H1 (cell line): ENCODE data around the gene DUOXA1. TPM values are rescaled to one million over a fixed set of nuclear protein-coding genes. Genes with fewer than 3 reads are reported as not detected.

Source experiments
- CTCF ChIA-PET: fragments of 300-600 bp; sonication (Branson Sonifier 250); formaldehyde crosslinking; loops from one replicate; lab custom pipeline; 2021; ENCODE audit not compliant: partially characterized antibody; lab: Charles Lee
- POLR2A ChIA-PET: fragments of 300-600 bp; sonication (Branson Sonifier 250); formaldehyde crosslinking; loops from one replicate; lab custom pipeline; 2021; ENCODE audit warnings: inconsistent platforms; ENCODE audit not compliant: partially characterized antibody; lab: Charles Lee
- DNase-seq, 2 experiments: peaks; one replicate each; pipeline versions ENCODE4 v3.0.0 to v3.0.0-alpha.2; 2010 to 2022; ENCODE audit warnings: low spot score in 2 of 2, low read depth in 1 of 2, mixed read lengths in 1 of 2
- FAIRE-seq: peaks from 2 replicates; lab custom pipeline; 2011; peaks lifted over from hg19 to GRCh38; lab: Jason Lieb, UNC
- H2AFZ ChIP-seq: 2 replicates; pipeline ENCODE4 v1.8.1; 2012; ENCODE audit warnings: low read length, inconsistent platforms
- H2AK5ac ChIP-seq: 2 replicates; pipeline ENCODE4 v1.6.1; 2013; ENCODE audit warnings: low read depth, low read length
- H2BK120ac ChIP-seq: replicated peaks from 2 replicates; pipeline ENCODE3; 2013; ENCODE audit warnings: low read depth, low read length, inconsistent platforms
- H2BK12ac ChIP-seq: 2 replicates; pipeline ENCODE4 v1.6.1; 2013; ENCODE audit warnings: low read depth, low read length
- H2BK15ac ChIP-seq: 2 replicates; pipeline ENCODE4 v1.6.1; 2013; ENCODE audit warnings: low read length
- H2BK20ac ChIP-seq: 2 replicates; pipeline ENCODE4 v1.6.1; 2013; ENCODE audit warnings: low read length
- H2BK5ac ChIP-seq: 2 replicates; pipeline ENCODE4 v1.6.1; 2013; ENCODE audit warnings: low read depth, low read length
- H3K14ac ChIP-seq: 2 replicates; pipeline ENCODE4 v1.6.1; 2013; ENCODE audit warnings: inconsistent platforms; ENCODE audit not compliant: insufficient read length
- H3K18ac ChIP-seq: 2 replicates; pipeline ENCODE4 v1.6.1; 2013; ENCODE audit warnings: low read length; ENCODE audit errors: extremely low read depth
- H3K23ac ChIP-seq: 2 replicates; pipeline ENCODE4 v1.6.1; 2013; ENCODE audit warnings: inconsistent platforms; ENCODE audit not compliant: insufficient read length
- H3K23me2 ChIP-seq: 2 replicates; pipeline ENCODE4 v1.6.1; 2013; ENCODE audit warnings: low read depth, low read length
- H3K27ac ChIP-seq: 2 replicates; pipeline ENCODE4 v1.6.1; 2011; ENCODE audit warnings: low read depth, low read length, inconsistent platforms
- H3K27me3 ChIP-seq, 4 experiments: replicated peaks in 1 of 4; 1 replicate in 1 of 4; 2 replicates in 3 of 4; pipeline versions ENCODE4 v1.6.1 to v1.8.1; 2011 to 2013; ENCODE audit warnings: low read length in 3 of 4, mild to moderate bottlenecking in 3 of 4, inconsistent platforms in 2 of 4, mixed read lengths in 2 of 4, moderate library complexity in 1 of 4; ENCODE audit not compliant: control insufficient read depth in 3 of 4, insufficient read depth in 3 of 4; ENCODE audit errors: extremely low read depth in 1 of 4
- H3K36me3 ChIP-seq, 4 experiments: 2 replicates each; pipeline versions ENCODE4 v1.6.1 to v1.8.1; 2011 to 2013; ENCODE audit warnings: mild to moderate bottlenecking in 4 of 4, low read length in 3 of 4, moderate library complexity in 2 of 4, control low read depth in 1 of 4, inconsistent platforms in 1 of 4; ENCODE audit not compliant: insufficient read depth in 4 of 4, control insufficient read depth in 2 of 4
- H3K4ac ChIP-seq: replicated peaks from 2 replicates; pipeline ENCODE3; 2013; ENCODE audit warnings: low read length, low read depth, mixed read lengths, inconsistent platforms; ENCODE audit not compliant: insufficient read length
- H3K4me1 ChIP-seq, 4 experiments: replicated peaks in 1 of 4; 1 replicate in 1 of 4; 2 replicates in 3 of 4; pipeline versions ENCODE4 v1.6.1 to v1.8.1; 2011 to 2013; ENCODE audit warnings: low read length in 3 of 4, inconsistent platforms in 2 of 4, mixed read lengths in 1 of 4; ENCODE audit not compliant: insufficient read depth in 4 of 4, control insufficient read depth in 3 of 4
- H3K4me2 ChIP-seq, 2 experiments: 2 replicates each; pipeline versions ENCODE4 v1.6.1 to v1.8.1; 2011 to 2013; ENCODE audit warnings: low read depth in 2 of 2, low read length in 2 of 2, control low read depth in 1 of 2, inconsistent platforms in 1 of 2, mild to moderate bottlenecking in 1 of 2; ENCODE audit not compliant: insufficient read depth in 1 of 2
- H3K4me3 ChIP-seq, 4 experiments: fragments of 200-600, 300-600 bp in 1 of 4; sonication (generic), shearing (Covaris generic), sonication (Bioruptor Twin) in 1 of 4; 2 replicates each; pipeline versions ENCODE4 v1.5.1 to v1.8.1; 2011 to 2016; ENCODE audit warnings: low read length in 4 of 4, low read depth in 3 of 4, control low read depth in 2 of 4, inconsistent platforms in 2 of 4, mild to moderate bottlenecking in 2 of 4, mixed read lengths in 1 of 4, moderate library complexity in 1 of 4; ENCODE audit not compliant: insufficient read depth in 2 of 4; ENCODE audit errors: extremely low read depth in 1 of 4
- H3K56ac ChIP-seq: replicated peaks from 2 replicates; pipeline ENCODE3; 2013; ENCODE audit warnings: low read depth, mild to moderate bottlenecking, mixed read lengths, low read length, inconsistent platforms; ENCODE audit not compliant: insufficient read length
- H3K79me1 ChIP-seq: 2 replicates; pipeline ENCODE4 v1.6.1; 2013; ENCODE audit warnings: low read depth, low read length, control low read depth
- H3K79me2 ChIP-seq, 2 experiments: 2 replicates each; pipeline versions ENCODE4 v1.6.1 to v1.8.1; 2012 to 2013; ENCODE audit warnings: low read length in 2 of 2, mild to moderate bottlenecking in 2 of 2, inconsistent platforms in 1 of 2; ENCODE audit not compliant: insufficient read depth in 2 of 2, control insufficient read depth in 1 of 2
- H3K9ac ChIP-seq, 4 experiments: replicated peaks in 1 of 4; 1 replicate in 1 of 4; 2 replicates in 3 of 4; pipeline versions ENCODE4 v1.6.1 to v1.8.1; 2011 to 2013; ENCODE audit warnings: low read depth in 3 of 4, low read length in 3 of 4, control low read depth in 2 of 4, mild to moderate bottlenecking in 2 of 4, moderate library complexity in 2 of 4, inconsistent platforms in 1 of 4; ENCODE audit errors: extremely low read depth in 1 of 4
- H3K9me3 ChIP-seq, 2 experiments: 2 replicates each; pipeline versions ENCODE4 v1.6.1 to v1.8.1; 2012 to 2013; ENCODE audit warnings: mild to moderate bottlenecking in 2 of 2, moderate library complexity in 2 of 2, control low read depth in 1 of 2, inconsistent platforms in 1 of 2, low read depth in 1 of 2, low read length in 1 of 2, mixed read lengths in 1 of 2; ENCODE audit not compliant: insufficient read depth in 2 of 2
- H4K20me1 ChIP-seq, 2 experiments: replicated peaks in 1 of 2; 2 replicates each; pipeline versions ENCODE3 to v1.8.1; 2011 to 2013; ENCODE audit warnings: inconsistent platforms in 2 of 2, low read length in 2 of 2, mild to moderate bottlenecking in 1 of 2; ENCODE audit not compliant: insufficient read depth in 2 of 2, control insufficient read depth in 1 of 2
- H4K5ac ChIP-seq: 2 replicates; pipeline ENCODE4 v1.6.1; 2013; ENCODE audit warnings: low read length, low read depth, mixed read lengths, inconsistent platforms; ENCODE audit not compliant: insufficient read length
- H4K8ac ChIP-seq: 2 replicates; pipeline ENCODE4 v1.8.0; 2013; ENCODE audit warnings: mild to moderate bottlenecking, moderate library complexity, low read length, inconsistent platforms; ENCODE audit not compliant: insufficient read depth; ENCODE audit errors: extremely low read depth
- H4K91ac ChIP-seq: replicated peaks from 2 replicates; pipeline ENCODE3; 2013; ENCODE audit warnings: low read length, mixed read lengths, inconsistent platforms; ENCODE audit not compliant: insufficient read length
- WGBS, 2 experiments: shearing (Covaris generic) in 1 of 2; methylation state at CpG; one replicate each; pipeline versions ENCODE4 v1.1.6 to v1.1.7; 2013 to 2015; ENCODE audit warnings: low lambda C conversion rate in 2 of 2, mixed read lengths in 2 of 2, inconsistent platforms in 1 of 2, low coverage in 1 of 2, missing lambda C conversion rate in 1 of 2; ENCODE audit not compliant: insufficient replicate concordance in 2 of 2, insufficient coverage in 1 of 2, insufficient read length in 1 of 2; ENCODE audit errors: extremely low coverage in 1 of 2, missing lambda C conversion rate in 1 of 2; 5-methylcytosine and 5-hydroxymethylcytosine counted together
- polyA plus RNA-seq, 7 experiments: library from polyadenylated mRNA; depleted of rRNA in 3 of 7; stranded (reverse) in 5 of 7; unstranded in 2 of 7; fragments of >200 nt in 5 of 7; fragments of 200-250 nt in 2 of 7; gene quantifications; 1 replicate in 5 of 7; 2 replicates in 1 of 7; 4 replicates in 1 of 7; pipeline versions ENCODE4 v1.2.1 to v1.2.3, GENCODE V29; 2011 to 2013; ENCODE audit warnings: missing spikeins in 2 of 7, mixed read lengths in 2 of 7
- total RNA-seq: library from RNA; stranded (reverse); fragmentation: NEBNext Ultra II Directional; extraction: Animal tissue kit (Norgen Biotek cat#: 25700); gene quantifications from 2 replicates; pipeline ENCODE4 v1.2.1, GENCODE V29; 2021

Gene DUOXA1
- total and polyA plus RNA-seq, 2 of the 8 experiments (the other 6 are each of a cell fraction or from before 2014, with no cell fraction given): 0.18 TPM; not detected in 1

DNA sequence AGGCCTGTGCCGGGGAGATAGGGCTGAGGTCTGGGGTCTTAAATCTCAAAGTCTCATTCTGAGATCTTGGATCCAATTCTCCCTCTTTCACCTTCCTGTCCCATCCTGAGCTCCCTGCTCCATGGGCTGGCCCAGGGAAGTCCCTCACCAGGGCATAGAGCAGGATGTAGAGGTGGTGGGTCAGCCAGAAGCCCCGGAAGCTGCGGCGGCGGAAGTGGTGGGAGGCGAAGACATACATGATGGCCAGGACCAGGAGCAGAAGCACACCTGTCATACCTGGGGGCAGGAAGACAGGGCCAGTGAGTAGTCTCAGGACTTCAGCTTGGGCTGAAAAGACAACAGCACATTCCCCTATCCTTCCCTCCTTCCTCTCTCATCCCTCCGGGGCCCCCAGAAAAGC lies 32.2 kb downstream of the DUOXA1 start:
- peaks cover 0 to 5% (median 4%) of the 10 kb centered on the region in 4 experiments; a peak in 1 of 7 replicates for H3K27me3 ChIP-seq
- no peaks in the 10 kb centered on the region; the same call in 1 of the 2 replicates for H3K23me2 ChIP-seq
- no peak overlapping the region for H3K23ac ChIP-seq
- ChIA-PET CTCF (interaction anchor here (1.3 to 3.5 kb wide), 3 partner anchors 10 to 61 kb away, joined by 3 to 14 read pairs (median 4); no protein-coding TSS in a partner anchor), POLR2A (no interaction called here)
- no peak overlapping the region for H4K8ac ChIP-seq
- H3K14ac ChIP-seq: no peak overlapping the region
- H3K36me3 ChIP-seq: no peaks in the 10 kb centered on the region
- H3K4me1 ChIP-seq: peaks cover 0 to 11% (median 8%) of the 10 kb centered on the region in 4 experiments; a peak in 5 of 7 replicates
- H3K79me1 ChIP-seq: no peaks in the 10 kb centered on the region
- H3K79me2 ChIP-seq: no peaks in the 10 kb centered on the region
- H4K5ac ChIP-seq: no peak overlapping the region
- no peak for DNase-seq
- no peak overlapping the region for H2AK5ac ChIP-seq
- H3K9me3 ChIP-seq: no peaks in the 10 kb centered on the region
- FAIRE-seq: no peak
- H2BK15ac ChIP-seq: no peak overlapping the region
- H3K9ac ChIP-seq: no peak overlapping the region
- H2BK12ac ChIP-seq: no peak overlapping the region
- no peak overlapping the region for H3K4ac ChIP-seq
- no peak overlapping the region for H3K4me2 ChIP-seq
- no peak overlapping the region for H3K4me3 ChIP-seq
- H3K18ac ChIP-seq: no peak overlapping the region
- no peak overlapping the region for H2BK5ac ChIP-seq
- no peak overlapping the region for H2BK20ac ChIP-seq
- H2AFZ ChIP-seq: no peak overlapping the region
- no peak overlapping the region for H4K91ac ChIP-seq
- 91% methylated on average over 7 of the region's 7 CpGs; no CpG with 5 or more reads in 1 of the 2 experiments for WGBS, 2 experiments
- H2BK120ac ChIP-seq: no peak overlapping the region
- no peak overlapping the region for H3K56ac ChIP-seq
- no peaks in the 10 kb centered on the region for H4K20me1 ChIP-seq
- no peak overlapping the region for H3K27ac ChIP-seq
